ENCODE results near the gene NUDT17.

Gene NUDT17

GRCh38 chr1:145887631-145888030, 42.2 kb downstream of the NUDT17 start:
- Histone ChIP-seq H3K9me3 (ENCODE audit: control insufficient read depth, insufficient read depth, low read length) (no peaks in the 10 kb centered on the region), H3K27ac (ENCODE audit: low read depth, low read length) (no peak overlapping the region), H3K9me2 (replicated peaks; ENCODE audit: control insufficient read depth, low read length) (no peaks in the 10 kb centered on the region), H4K20me1 (ENCODE audit: control insufficient read depth, insufficient read depth, low read depth, low read length) (no peaks in the 10 kb centered on the region), H3K4me3 (ENCODE audit: low read length) (no peak overlapping the region), H3K4me2 (ENCODE audit: low read length) (no peak overlapping the region), H3K4me1 (ENCODE audit: control insufficient read depth, low read length) (peaks cover 6% of the 10 kb centered on the region; the same call in 1 of the 2 replicates), H3K79me2 (ENCODE audit: control insufficient read depth, low read length) (no peaks in the 10 kb centered on the region), H3K36me3 (ENCODE audit: control insufficient read depth, low read length) (no peaks in the 10 kb centered on the region), H3F3A (ENCODE audit: control insufficient read depth, insufficient read depth) (no peaks in the 10 kb centered on the region), H3K27me3 (ENCODE audit: control insufficient read depth, low read length) (peaks cover 25% of the 10 kb centered on the region)
- TF ChIP-seq CTCF (IDR thresholded peaks at IDR 0.05; ENCODE audit: low read depth, low read length, poor library complexity, severe bottlenecking), result no peak
- no peak for TF ChIP-seq EZH2phosphoT487 (IDR thresholded peaks at IDR 0.05; ENCODE audit: borderline replicate concordance, low read length)

DNA sequence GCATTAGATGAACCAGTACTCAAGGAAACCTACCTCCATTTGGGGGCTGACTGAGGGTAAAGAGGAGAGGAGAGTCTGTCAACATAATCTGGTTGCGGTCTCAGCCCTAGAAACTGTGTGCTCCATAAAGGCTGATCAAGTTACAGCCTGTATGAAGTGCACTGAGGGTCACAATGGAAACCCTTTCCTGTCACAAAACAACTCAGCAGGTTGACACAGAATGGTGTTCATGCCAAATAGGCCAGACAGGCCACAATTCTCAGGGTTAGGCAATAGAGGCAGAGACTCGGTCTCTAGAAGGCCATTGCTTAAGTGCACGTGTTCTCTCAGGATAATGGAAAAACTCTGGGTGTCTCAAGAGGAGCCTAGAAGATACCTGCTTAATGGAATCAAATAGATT, 44.3 kb downstream of the NUDT17 start:
- no peak for TF ChIP-seq EZH2phosphoT487 (IDR thresholded peaks at IDR 0.05; ENCODE audit: borderline replicate concordance, low read length)
- no peak for TF ChIP-seq CTCF (IDR thresholded peaks at IDR 0.05; ENCODE audit: low read depth, low read length, poor library complexity, severe bottlenecking)
- H3K79me2 ChIP-seq (ENCODE audit: control insufficient read depth, low read length), result no peaks in the 10 kb centered on the region
- no peak overlapping the region for H3K4me3 ChIP-seq (ENCODE audit: low read length)
- no peaks in the 10 kb centered on the region for H4K20me1 ChIP-seq (ENCODE audit: control insufficient read depth, insufficient read depth, low read depth, low read length)
- no peaks in the 10 kb centered on the region for H3F3A ChIP-seq (ENCODE audit: control insufficient read depth, insufficient read depth)
- peaks cover 9% of the 10 kb centered on the region for H3K27me3 ChIP-seq (ENCODE audit: control insufficient read depth, low read length)
- no peaks in the 10 kb centered on the region for H3K9me3 ChIP-seq (ENCODE audit: control insufficient read depth, insufficient read depth, low read length)
- H3K4me1 ChIP-seq (ENCODE audit: control insufficient read depth, low read length), result peaks cover 6% of the 10 kb centered on the region; the same call in 1 of the 2 replicates
- no peak overlapping the region for H3K4me2 ChIP-seq (ENCODE audit: low read length)
- no peaks in the 10 kb centered on the region for H3K9me2 ChIP-seq (replicated peaks; ENCODE audit: control insufficient read depth, low read length)
- H3K36me3 ChIP-seq (ENCODE audit: control insufficient read depth, low read length), result no peaks in the 10 kb centered on the region
- H3K27ac ChIP-seq (ENCODE audit: low read depth, low read length), result no peak overlapping the region

DNA sequence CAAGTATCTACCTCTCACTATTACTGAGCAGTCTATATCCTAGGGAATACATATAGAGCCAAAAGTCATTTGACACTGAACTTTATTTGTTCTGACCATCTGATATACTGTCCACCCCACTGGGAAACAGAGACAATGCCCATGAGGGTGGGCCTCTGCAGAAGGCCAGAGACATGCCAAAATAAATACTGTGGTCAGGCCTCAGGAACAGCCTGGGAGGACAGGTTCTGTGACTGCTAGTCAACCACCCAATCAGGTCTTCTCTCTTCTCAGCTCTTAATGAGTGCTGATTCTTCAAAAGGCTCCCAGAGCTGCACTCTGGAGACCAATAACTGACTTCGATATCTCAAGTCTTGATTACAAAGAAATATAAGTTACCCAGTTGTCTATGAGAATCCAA, 45.7 kb downstream of the NUDT17 start:
- H4K20me1 ChIP-seq (ENCODE audit: control insufficient read depth, insufficient read depth, low read depth, low read length), result no peaks in the 10 kb centered on the region
- peaks cover 3% of the 10 kb centered on the region; the same call in 1 of the 2 replicates for H3K4me1 ChIP-seq (ENCODE audit: control insufficient read depth, low read length)
- H3K27ac ChIP-seq (ENCODE audit: low read depth, low read length), result no peak overlapping the region
- no peaks in the 10 kb centered on the region for H3F3A ChIP-seq (ENCODE audit: control insufficient read depth, insufficient read depth)
- no peak for TF ChIP-seq CTCF (IDR thresholded peaks at IDR 0.05; ENCODE audit: low read depth, low read length, poor library complexity, severe bottlenecking)
- no peak for TF ChIP-seq EZH2phosphoT487 (IDR thresholded peaks at IDR 0.05; ENCODE audit: borderline replicate concordance, low read length)
- H3K36me3 ChIP-seq (ENCODE audit: control insufficient read depth, low read length), result no peaks in the 10 kb centered on the region
- H3K4me2 ChIP-seq (ENCODE audit: low read length), result no peak overlapping the region
- no peaks in the 10 kb centered on the region for H3K9me3 ChIP-seq (ENCODE audit: control insufficient read depth, insufficient read depth, low read length)
- H3K79me2 ChIP-seq (ENCODE audit: control insufficient read depth, low read length), result no peaks in the 10 kb centered on the region
- H3K4me3 ChIP-seq (ENCODE audit: low read length), result no peak overlapping the region
- H3K9me2 ChIP-seq (replicated peaks; ENCODE audit: control insufficient read depth, low read length), result no peaks in the 10 kb centered on the region
- no peaks in the 10 kb centered on the region for H3K27me3 ChIP-seq (ENCODE audit: control insufficient read depth, low read length)
